NCI-H2029 (cell line): ENCODE data around the gene KCNA4.
"Not testable (repeated sequence)": the region's sequence is repeated elsewhere in the genome, so short reads cannot be mapped to it uniquely, and the experiment has no call there.

Source experiments
- DNase-seq: peaks from one replicate; lab custom pipeline; 2025; lab: John Stamatoyannopoulos, UW

Gene KCNA4

GRCh38 chr11:30016588-30017363 lies at the start of gene KCNA4:
TSS of gene KCNA4 (minus strand) at chr11:30017030. CDS start at chr11:30012678, 4,352 bp downstream.
- DNase-seq = no peak

DNA sequence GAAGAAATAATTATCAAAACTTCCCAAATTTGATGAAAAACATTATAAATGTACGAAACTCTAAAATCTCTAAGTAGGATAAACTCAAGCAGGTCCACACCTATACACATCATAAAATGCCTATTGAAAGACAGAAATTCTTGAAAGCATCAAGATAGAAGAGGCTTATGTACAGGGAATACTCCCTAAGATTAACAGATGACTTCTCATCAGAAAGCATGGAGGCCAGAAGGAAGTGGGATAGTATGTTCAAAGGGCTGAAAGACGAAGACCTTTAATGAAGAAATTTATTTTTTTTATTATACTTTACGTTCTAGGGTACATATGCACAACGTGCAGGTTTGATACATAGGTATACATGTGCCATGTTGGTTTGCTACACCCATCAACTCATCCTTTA lies 45.3 kb upstream of the KCNA4 start:
- DNase-seq = no peak

DNA sequence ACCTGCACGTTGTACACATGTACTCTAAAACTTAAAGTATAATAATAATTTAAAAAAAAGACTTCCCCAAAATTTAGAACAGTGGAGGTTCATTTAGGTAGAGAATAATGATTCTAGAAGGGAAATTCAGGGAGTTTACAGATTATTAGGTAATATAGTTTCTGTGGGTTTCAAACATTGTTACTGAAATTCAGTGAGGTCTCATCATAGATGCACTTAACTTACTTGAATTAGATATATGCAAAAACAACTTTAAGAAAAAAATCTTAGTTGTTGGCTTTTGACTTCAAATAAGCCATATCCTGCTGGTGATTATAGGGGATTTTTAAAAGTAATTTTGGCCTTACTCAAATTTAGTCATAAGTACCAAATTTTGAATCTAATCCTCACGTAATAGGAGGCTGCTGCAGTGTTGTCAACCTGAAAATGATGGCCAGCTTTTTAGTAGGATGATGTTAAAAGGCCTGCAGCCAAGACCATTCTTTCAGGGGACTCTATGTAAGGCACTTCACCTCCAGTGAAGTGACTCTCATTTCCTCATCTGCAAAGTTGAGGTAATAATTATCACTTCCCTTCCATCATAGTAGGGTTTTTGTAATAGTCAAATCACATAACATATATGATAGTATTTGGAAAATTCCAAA lies 42.5 kb upstream of the KCNA4 start:
- DNase-seq = no peak

GRCh38 chr11:30049214-30049613 lies 32.4 kb upstream of the KCNA4 start:
- no peak for DNase-seq

DNA sequence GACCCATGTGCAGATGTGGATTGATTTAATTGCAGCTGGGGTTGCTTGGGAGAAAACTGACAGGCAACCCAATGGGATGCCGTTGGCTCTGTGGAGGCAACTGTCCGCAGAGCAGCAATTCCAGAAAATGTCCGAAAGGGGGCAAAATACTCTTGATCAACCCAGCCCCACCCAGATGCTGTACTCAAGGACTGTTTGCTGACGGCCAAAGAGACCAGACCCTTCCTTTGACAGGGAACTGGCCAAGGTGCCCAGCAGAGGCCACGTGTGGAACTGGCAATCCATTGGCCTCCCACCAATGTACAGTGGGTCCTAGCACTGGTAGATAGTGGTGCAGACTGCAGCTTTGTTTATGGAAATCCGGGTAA lies 29.7 kb upstream of the KCNA4 start:
- no peak for DNase-seq

GRCh38 chr11:30045921-30046577 lies 29.2 kb upstream of the KCNA4 start:
- DNase-seq = no peak

DNA sequence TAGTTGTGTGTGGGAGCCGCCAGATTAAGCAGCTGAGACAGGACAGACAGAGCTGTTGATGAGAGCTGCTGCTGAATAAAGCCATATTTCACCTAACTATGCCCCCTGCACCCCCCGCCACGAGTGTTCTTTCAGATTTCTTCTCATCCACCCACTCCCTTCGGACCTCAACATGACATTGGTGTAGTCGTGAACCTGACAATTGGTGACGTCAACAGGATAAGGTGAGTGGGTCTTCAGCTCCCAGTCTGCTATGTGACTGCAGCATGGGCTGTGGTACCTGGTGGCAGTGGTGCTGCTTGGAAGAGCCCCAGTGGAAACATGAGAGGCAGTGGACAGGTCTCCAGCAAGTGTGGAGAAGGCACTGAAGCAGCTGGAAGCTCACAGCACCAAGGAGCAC lies 28.3 kb upstream of the KCNA4 start:
- no peak for DNase-seq

DNA sequence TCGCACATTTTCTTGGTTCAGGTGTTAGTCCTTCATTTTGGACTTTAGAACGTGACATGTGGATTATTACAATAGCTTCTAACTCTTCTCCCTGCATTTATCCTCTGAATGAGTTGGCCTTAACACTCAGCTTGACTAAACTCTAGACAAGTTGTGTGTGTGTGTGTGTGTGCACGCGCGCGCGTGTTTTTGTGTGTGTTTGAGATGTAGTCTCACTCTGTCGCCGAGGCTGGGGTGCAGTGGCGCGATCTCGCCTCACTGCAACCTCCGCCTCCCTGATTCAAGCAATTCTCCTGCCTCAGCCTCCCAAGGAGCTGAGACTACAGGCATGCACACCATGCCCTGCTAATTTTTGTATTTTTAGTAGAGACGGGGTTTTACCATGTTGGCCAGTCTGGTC lies 24.3 kb upstream of the KCNA4 start:
- DNase-seq = no peak

DNA sequence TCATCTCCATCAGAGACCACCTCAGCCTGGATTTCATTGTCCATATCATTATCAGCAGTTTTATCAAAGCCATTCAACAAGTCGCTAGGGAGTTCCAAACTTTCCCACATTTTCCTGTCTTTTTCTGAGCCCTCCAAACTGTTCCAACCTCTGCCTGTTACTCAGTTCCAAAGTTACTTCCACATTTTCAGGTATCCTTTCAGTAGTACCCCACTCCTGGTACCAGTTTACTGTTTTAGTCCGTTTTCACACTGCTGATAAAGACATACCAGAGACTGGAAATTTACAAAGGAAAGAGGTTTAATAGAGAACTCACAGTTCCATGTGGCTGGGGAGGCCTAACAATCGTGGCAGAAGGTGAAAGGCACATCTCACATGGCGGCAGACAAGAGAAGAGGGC lies 17.9 kb upstream of the KCNA4 start:
- DNase-seq = not testable (repeated sequence)

GRCh38 chr11:30034166-30034565 lies 17.3 kb upstream of the KCNA4 start:
- not testable (repeated sequence) for DNase-seq

GRCh38 chr11:30025396-30026139 lies 8.7 kb upstream of the KCNA4 start:
- DNase-seq = no peak

DNA sequence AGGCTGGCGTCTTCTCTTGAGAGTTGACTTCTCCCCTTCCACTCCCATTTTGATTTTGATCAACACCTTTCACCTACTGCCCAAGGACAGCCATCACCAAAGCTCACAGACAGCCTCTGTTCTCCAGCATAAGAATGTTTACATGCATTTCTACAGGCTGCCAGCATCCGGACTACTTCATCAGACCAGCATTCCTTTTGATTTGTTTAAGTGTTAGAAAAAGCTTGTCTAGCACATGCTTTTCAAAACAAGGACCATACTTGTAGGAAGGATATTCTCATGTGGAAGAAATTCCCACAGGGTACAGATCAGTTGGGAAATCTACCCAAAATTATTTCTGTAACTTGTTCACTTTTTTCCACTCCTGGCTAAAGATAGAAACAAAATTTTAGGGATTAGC lies 6.2 kb upstream of the KCNA4 start:
- DNase-seq = no peak

- no peak for DNase-seq
Measured at GRCh38 chr11:30019481-30019880, 2.7 kb upstream of the KCNA4 start.

GRCh38 chr11:30018495-30018894 lies 1.7 kb upstream of the KCNA4 start:
- DNase-seq = no peak

- DNase-seq = no peak
Measured at GRCh38 chr11:30017445-30017895, 640 bp upstream of the KCNA4 start.

- DNase-seq = no peak
Measured at GRCh38 chr11:30015725-30016412, 961 bp downstream of the KCNA4 start.

GRCh38 chr11:30012346-30012745 lies 4.5 kb downstream of the KCNA4 start:
- DNase-seq = no peak

GRCh38 chr11:30009060-30009459 lies 7.8 kb downstream of the KCNA4 start:
- DNase-seq = no peak

GRCh38 chr11:30006876-30007275 lies 10.0 kb downstream of the KCNA4 start:
- no peak for DNase-seq

GRCh38 chr11:30002157-30002785 lies 14.6 kb downstream of the KCNA4 start:
- no peak for DNase-seq

- DNase-seq = no peak
Measured at GRCh38 chr11:30000986-30001750, 15.7 kb downstream of the KCNA4 start.
